Mesenchymal stem cell (in vitro differentiated cells and primary cell): ENCODE results near the gene SOWAHA.
"Not testable (repeated sequence)": the region's sequence is repeated elsewhere in the genome, so short reads cannot be mapped to it uniquely, and the experiment has no call there.

Source experiments
- DNase-seq: peaks from one replicate; pipeline ENCODE4 v3.0.0-alpha.2; 2013
- H2AFZ ChIP-seq: one replicate; pipeline ENCODE4 v1.6.1; 2013; ENCODE audit warnings: low read depth, mild to moderate bottlenecking, control low read depth, inconsistent platforms, low read length, moderate library complexity
- H2AK5ac ChIP-seq: 2 replicates; pipeline ENCODE4 v1.6.1; 2013; ENCODE audit warnings: low read length, moderate library complexity, mild to moderate bottlenecking, inconsistent platforms; ENCODE audit not compliant: severe bottlenecking
- H2BK120ac ChIP-seq: one replicate; pipeline ENCODE4 v1.6.1; 2013; ENCODE audit warnings: low read depth, mild to moderate bottlenecking, inconsistent platforms, low read length, moderate library complexity
- H2BK12ac ChIP-seq, 2 experiments: one replicate each; pipeline ENCODE4 v1.6.1; 2013; ENCODE audit warnings: inconsistent platforms in 2 of 2, low read length in 2 of 2, mild to moderate bottlenecking in 2 of 2, moderate library complexity in 2 of 2, control low read depth in 1 of 2
- H2BK15ac ChIP-seq: one replicate; pipeline ENCODE4 v1.6.1; 2013; ENCODE audit warnings: mild to moderate bottlenecking, low read depth, inconsistent platforms; ENCODE audit not compliant: poor library complexity, severe bottlenecking
- H2BK5ac ChIP-seq: 2 replicates; pipeline ENCODE4 v1.6.1; 2013; ENCODE audit warnings: low read depth, mild to moderate bottlenecking, low read length, control low read depth, inconsistent platforms; ENCODE audit not compliant: poor library complexity, severe bottlenecking
- H3K14ac ChIP-seq, 2 experiments: one replicate each; pipeline ENCODE4 v1.6.1; 2013; ENCODE audit warnings: inconsistent platforms in 2 of 2, low read length in 2 of 2, control low read depth in 1 of 2, mild to moderate bottlenecking in 1 of 2, moderate library complexity in 1 of 2
- H3K18ac ChIP-seq, 2 experiments: one replicate each; pipeline ENCODE4 v1.6.1; 2013; ENCODE audit warnings: inconsistent platforms in 2 of 2, low read length in 2 of 2, control low read depth in 1 of 2, low read depth in 1 of 2, mild to moderate bottlenecking in 1 of 2
- H3K23ac ChIP-seq, 2 experiments: one replicate each; pipeline ENCODE4 v1.6.1; 2013; ENCODE audit warnings: inconsistent platforms in 2 of 2, low read length in 2 of 2, mild to moderate bottlenecking in 2 of 2, moderate library complexity in 2 of 2, control low read depth in 1 of 2
- H3K27ac ChIP-seq: 2 replicates; pipeline ENCODE4 v1.5.1; 2013; ENCODE audit warnings: mild to moderate bottlenecking, moderate library complexity, low read length, control low read depth, inconsistent platforms; ENCODE audit not compliant: poor library complexity, severe bottlenecking
- H3K27me3 ChIP-seq, 2 experiments: 2 replicates each; pipeline versions ENCODE4 v1.6.1 to v1.7.0; 2013; ENCODE audit warnings: low read length in 2 of 2, mild to moderate bottlenecking in 2 of 2, moderate library complexity in 2 of 2, control low read depth in 1 of 2, inconsistent platforms in 1 of 2; ENCODE audit not compliant: control insufficient read depth in 1 of 2, insufficient read depth in 1 of 2
- H3K36me3 ChIP-seq, 2 experiments: 2 replicates each; pipeline versions ENCODE4 v1.6.1 to v1.7.0; 2013; ENCODE audit warnings: low read length in 2 of 2, control low read depth in 1 of 2, inconsistent platforms in 1 of 2, low read depth in 1 of 2, mild to moderate bottlenecking in 1 of 2; ENCODE audit not compliant: insufficient read depth in 2 of 2, control insufficient read depth in 1 of 2
- H3K4ac ChIP-seq, 2 experiments: one replicate each; pipeline ENCODE4 v1.6.1; 2013; ENCODE audit warnings: inconsistent platforms in 2 of 2, low read length in 2 of 2, mild to moderate bottlenecking in 2 of 2, moderate library complexity in 2 of 2, control low read depth in 1 of 2, low read depth in 1 of 2
- H3K4me1 ChIP-seq: 2 replicates; pipeline ENCODE4 v1.6.1; 2013; ENCODE audit warnings: low read depth, low read length, control low read depth; ENCODE audit not compliant: control insufficient read depth, insufficient read depth
- H3K4me2 ChIP-seq: 2 replicates; pipeline ENCODE4 v1.6.1; 2013; ENCODE audit warnings: low read length, mild to moderate bottlenecking, inconsistent platforms; ENCODE audit not compliant: poor library complexity, severe bottlenecking
- H3K4me3 ChIP-seq, 2 experiments: 2 replicates each; pipeline versions ENCODE4 v1.5.1 to v1.7.0; 2013; ENCODE audit warnings: low read length in 2 of 2, mild to moderate bottlenecking in 2 of 2, control low read depth in 1 of 2, low read depth in 1 of 2; ENCODE audit not compliant: insufficient read depth in 1 of 2
- H3K79me1 ChIP-seq: replicated peaks from 2 replicates; pipeline ENCODE4 v1.6.1; 2013; ENCODE audit warnings: mild to moderate bottlenecking, control low read depth, low read length, inconsistent platforms; ENCODE audit not compliant: poor library complexity, severe bottlenecking
- H3K9ac ChIP-seq: 2 replicates; pipeline ENCODE4 v1.7.0; 2013; ENCODE audit warnings: mild to moderate bottlenecking, low read length, moderate library complexity
- H3K9me3 ChIP-seq: 2 replicates; pipeline ENCODE4 v1.7.0; 2013; ENCODE audit warnings: mild to moderate bottlenecking, low read length; ENCODE audit not compliant: control insufficient read depth
- H4K8ac ChIP-seq: one replicate; pipeline ENCODE4 v1.6.1; 2013; ENCODE audit warnings: inconsistent platforms, mild to moderate bottlenecking, low read length, moderate library complexity
- H4K91ac ChIP-seq: one replicate; pipeline ENCODE4 v1.6.1; 2013; ENCODE audit warnings: mild to moderate bottlenecking, low read length, inconsistent platforms
- WGBS: methylation state at CpG from one replicate; pipeline ENCODE4 v1.1.7; 2013; ENCODE audit warnings: mixed read lengths; 5-methylcytosine and 5-hydroxymethylcytosine counted together

SOWAHA gene

DNA sequence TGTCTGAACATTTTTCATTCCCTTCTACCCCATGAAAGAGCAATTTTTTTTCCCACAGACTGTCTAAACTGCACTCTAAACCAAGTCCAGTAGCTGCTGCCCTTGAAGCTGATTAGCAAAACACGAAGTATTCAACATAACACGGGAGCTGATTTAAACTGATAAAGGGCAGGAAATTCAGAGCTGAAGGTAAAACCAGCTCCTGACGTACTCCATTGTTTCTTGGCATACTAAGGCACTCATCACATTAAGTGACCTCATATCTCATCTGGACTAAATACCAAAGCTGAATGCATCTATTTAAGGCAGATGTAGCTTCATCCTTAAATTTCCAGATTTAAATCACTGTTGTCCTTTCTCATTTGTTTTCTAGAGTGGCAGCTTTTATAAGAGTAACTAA, 41.2 kb downstream of the SOWAHA start:
- DNase-seq, result no peak
- WGBS, result 58% methylated on average over 3 of the region's 3 CpGs
- no peak overlapping the region for H4K8ac ChIP-seq

DNA sequence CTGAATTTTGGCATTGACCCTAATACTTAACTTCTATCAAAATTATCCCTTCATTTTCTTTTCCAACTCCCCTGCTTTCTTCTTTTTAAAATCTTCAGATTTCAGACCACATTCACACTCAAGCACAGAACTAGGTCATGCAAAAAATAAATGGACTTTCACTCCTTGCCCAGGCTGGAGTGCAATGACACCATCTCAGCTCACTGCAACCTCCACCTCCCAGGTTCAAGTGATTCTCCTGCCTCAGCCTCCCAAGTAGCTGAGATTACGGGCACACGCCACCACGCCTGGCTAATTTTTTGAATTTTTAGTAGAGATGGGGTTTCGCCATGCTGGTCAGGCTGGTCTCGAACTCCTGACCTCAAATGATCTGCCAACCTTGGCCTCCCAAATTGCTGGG, 41.9 kb downstream of the SOWAHA start:
- not testable (repeated sequence) for H3K27ac ChIP-seq, H3K4ac ChIP-seq
- WGBS, result 93% methylated on average over 5 of the region's 5 CpGs

More for the DNA sequence above, 41.2 kb downstream of the SOWAHA start:
- Histone ChIP-seq H3K4me2 (no peak overlapping the region), H2AFZ (no peak overlapping the region), H3K4ac (no peak overlapping the region), H3K14ac (no peak overlapping the region), H2AK5ac (no peak overlapping the region), H3K79me1 (no peaks in the 10 kb centered on the region), H3K9ac (no peak overlapping the region), H3K9me3 (no peaks in the 10 kb centered on the region), H3K23ac (no peak overlapping the region), H3K36me3 (no peaks in the 10 kb centered on the region), H2BK120ac (no peak overlapping the region), H3K4me1 (no peaks in the 10 kb centered on the region), H2BK5ac (no peak overlapping the region), H3K18ac (no peak overlapping the region), H3K27ac (no peak overlapping the region), H3K4me3 (no peak overlapping the region), H2BK15ac (no peak overlapping the region), H3K27me3 (no peaks in the 10 kb centered on the region), H2BK12ac (no peak overlapping the region), H4K91ac (no peak overlapping the region)

GRCh38 chr5:132856011-132856410, 42.9 kb downstream of the SOWAHA start:
- Histone ChIP-seq H3K4me1 (no peaks in the 10 kb centered on the region), H3K9me3 (no peaks in the 10 kb centered on the region)

More for the DNA sequence above, 41.9 kb downstream of the SOWAHA start:
- H3K27me3 ChIP-seq, H2BK15ac ChIP-seq, H2BK12ac ChIP-seq, H3K9ac ChIP-seq, H2BK120ac ChIP-seq, H2BK5ac ChIP-seq, H3K4me1 ChIP-seq, H3K23ac ChIP-seq, H3K79me1 ChIP-seq, H4K8ac ChIP-seq, H3K36me3 ChIP-seq, H2AK5ac ChIP-seq, H4K91ac ChIP-seq, H3K4me2 ChIP-seq, H3K4me3 ChIP-seq, H3K18ac ChIP-seq, H3K9me3 ChIP-seq, H2AFZ ChIP-seq, DNase-seq, H3K14ac ChIP-seq: not testable (repeated sequence)

GRCh38 chr5:132859889-132860437, 46.9 kb downstream of the SOWAHA start:
- H3K27ac ChIP-seq, result no peak overlapping the region
- H2BK12ac ChIP-seq, result no peak overlapping the region
- 74% methylated on average over 2 of the region's 2 CpGs for WGBS
- no peak overlapping the region for H4K91ac ChIP-seq
- no peak overlapping the region for H2AFZ ChIP-seq
- H3K4ac ChIP-seq, result no peak overlapping the region
- H3K79me1 ChIP-seq, result no peaks in the 10 kb centered on the region
- no peak for DNase-seq
- no peak overlapping the region for H2BK5ac ChIP-seq
- H3K27me3 ChIP-seq, result no peaks in the 10 kb centered on the region
- no peak overlapping the region for H4K8ac ChIP-seq
- H2BK15ac ChIP-seq, result no peak overlapping the region
- no peak overlapping the region for H3K23ac ChIP-seq
- no peak overlapping the region for H3K4me3 ChIP-seq
- no peak overlapping the region for H2AK5ac ChIP-seq
- H3K36me3 ChIP-seq, result no peaks in the 10 kb centered on the region
- H3K9ac ChIP-seq, result no peak overlapping the region
- H3K4me2 ChIP-seq, result no peak overlapping the region
- no peak overlapping the region for H2BK120ac ChIP-seq
- H3K14ac ChIP-seq, result no peak overlapping the region
- H3K18ac ChIP-seq, result no peak overlapping the region
- H3K4me1 ChIP-seq, result no peaks in the 10 kb centered on the region
- H3K9me3 ChIP-seq, result no peaks in the 10 kb centered on the region

More at GRCh38 chr5:132856011-132856410, 42.9 kb downstream of the SOWAHA start:
- no peak overlapping the region for H3K18ac ChIP-seq
- no peak overlapping the region for H2BK15ac ChIP-seq
- no peak overlapping the region for H2AFZ ChIP-seq
- 100% methylated on average over 2 of the region's 3 CpGs for WGBS
- H3K27me3 ChIP-seq, result no peaks in the 10 kb centered on the region
- H3K27ac ChIP-seq, result no peak overlapping the region
- H4K8ac ChIP-seq, result no peak overlapping the region
- H3K9ac ChIP-seq, result no peak overlapping the region
- H3K4me2 ChIP-seq, result no peak overlapping the region
- DNase-seq, result no peak
- H2BK12ac ChIP-seq, result no peak overlapping the region
- no peak overlapping the region for H3K14ac ChIP-seq
- no peak overlapping the region for H3K4me3 ChIP-seq
- no peaks in the 10 kb centered on the region for H3K79me1 ChIP-seq
- no peak overlapping the region for H2BK5ac ChIP-seq
- H2AK5ac ChIP-seq, result no peak overlapping the region
- H4K91ac ChIP-seq, result no peak overlapping the region
- H3K36me3 ChIP-seq, result no peaks in the 10 kb centered on the region
- no peak overlapping the region for H3K23ac ChIP-seq
- no peak overlapping the region for H3K4ac ChIP-seq
- H2BK120ac ChIP-seq, result no peak overlapping the region
